NCI-H82 (cell line): ENCODE data around the gene RAB22A.
A peak's percentile ranks its signal among the peaks of the same experiment; 100 is the strongest.
"Not testable (repeated sequence)": the region's sequence is repeated elsewhere in the genome, so short reads cannot be mapped to it uniquely, and the experiment has no call there.

Source experiments
- DNase-seq: peaks from one replicate; lab custom pipeline; 2025; lab: John Stamatoyannopoulos, UW

The RAB22A gene

GRCh38 chr20:58388882-58389323 lies 79.4 kb downstream of the RAB22A start, which contains the start of gene VAPB:
Gene VAPB (plus strand): TSS chr20:58389229. CDS start chr20:58389460, 231 bp downstream.
- peak; percentile 97 for DNase-seq

GRCh38 chr20:58389324-58389967 lies 79.9 kb downstream of the RAB22A start:
- DNase-seq: peak; percentile 36

GRCh38 chr20:58389968-58390658 lies 80.6 kb downstream of the RAB22A start:
- DNase-seq: no peak

- DNase-seq: no peak
Observed at GRCh38 chr20:58390659-58391035, 81.1 kb downstream of the RAB22A start.

- DNase-seq: no peak
Observed at GRCh38 chr20:58392286-58392685, 82.8 kb downstream of the RAB22A start.

- no peak for DNase-seq
Observed at GRCh38 chr20:58393299-58393698, 83.8 kb downstream of the RAB22A start.

- no peak for DNase-seq
Observed at GRCh38 chr20:58394801-58395200, 85.3 kb downstream of the RAB22A start.

- DNase-seq: no peak
Observed at GRCh38 chr20:58395604-58396003, 86.1 kb downstream of the RAB22A start.

- DNase-seq: no peak
Observed at GRCh38 chr20:58397429-58397828, 87.9 kb downstream of the RAB22A start.

- no peak for DNase-seq
Observed at GRCh38 chr20:58398254-58398653, 88.7 kb downstream of the RAB22A start.

- no peak for DNase-seq
Observed at GRCh38 chr20:58399926-58400325, 90.4 kb downstream of the RAB22A start.

GRCh38 chr20:58401162-58401561 lies 91.6 kb downstream of the RAB22A start:
- DNase-seq: no peak

GRCh38 chr20:58402305-58402704 lies 92.8 kb downstream of the RAB22A start:
- no peak for DNase-seq

- DNase-seq: no peak
Observed at GRCh38 chr20:58402827-58403226, 93.3 kb downstream of the RAB22A start.

- DNase-seq: no peak
Observed at GRCh38 chr20:58403272-58403671, 93.8 kb downstream of the RAB22A start.

GRCh38 chr20:58405504-58406291 lies 96.2 kb downstream of the RAB22A start:
- no peak for DNase-seq

GRCh38 chr20:58406422-58407001 lies 97.0 kb downstream of the RAB22A start:
- no peak for DNase-seq

GRCh38 chr20:58407201-58407873 lies 97.8 kb downstream of the RAB22A start:
- no peak for DNase-seq

- no peak for DNase-seq
Observed at GRCh38 chr20:58407966-58408557, 98.5 kb downstream of the RAB22A start.

- no peak for DNase-seq
Observed at GRCh38 chr20:58408603-58409246, 99.2 kb downstream of the RAB22A start.

GRCh38 chr20:58414216-58414615 lies 104.7 kb downstream of the RAB22A start:
- not testable (repeated sequence) for DNase-seq
